Adrenal gland (tissue), 5 donors: ENCODE results near the gene RFLNA.

ENCODE experiments used
- CTCF ChIP-seq, 6 experiments: fragments of 450-650 bp in 4 of 6; fragments of 200-600 bp in 2 of 6; sonication (generic) in 1 of 6; IDR thresholded peaks; 1 replicate in 5 of 6; 2 replicates in 1 of 6; pipeline versions ENCODE4 v1.5.1 to v1.8.0; 2016 to 2021; ENCODE audit warnings: antibody characterized with exemption in 6 of 6, mild to moderate bottlenecking in 2 of 6, moderate library complexity in 1 of 6
- POLR2A ChIP-seq, 2 donors: fragments of 450-650 bp; IDR thresholded peaks; one replicate each; pipeline ENCODE4 v1.6.1; 2017; ENCODE audit warnings: antibody characterized with exemption in 2 of 2, mild to moderate bottlenecking in 2 of 2, moderate library complexity in 1 of 2
- donor health status: DM: no; HTN: no; CAD: no.

GRCh38 chr12:124323771-124324530 is 29.1 kb downstream of the RFLNA start:
- TF ChIP-seq CTCF (IDR thresholded peaks at IDR 0.05) (no peak), POLR2A (IDR thresholded peaks at IDR 0.05) (no peak)
